HepG2 (cell line): ENCODE results near the gene BMPER. TPM values are rescaled to one million over a fixed set of nuclear protein-coding genes. Genes with fewer than 3 reads are reported as not detected.
A peak's percentile ranks its signal among the peaks of the same experiment; 100 is the strongest.
"Not testable (repeated sequence)": the region's sequence is repeated elsewhere in the genome, so short reads cannot be mapped to it uniquely, and the experiment has no call there.

Source experiments
- ATAC-seq: fragments of 200-7000 bp; cut with Tn5 transposase; 3 replicates; pipeline ENCODE4 v1.9.1; 2020; ENCODE audit warnings: mild to moderate bottlenecking, moderate library complexity
- BruUV-seq: library from RNA; stranded (reverse); fragments of 400-500 nt; replicated peaks from 2 replicates; lab custom pipeline; 2021; lab: Mats Ljungman, UMichigan
- CTCF ChIA-PET: fragments of 300-600 bp; formaldehyde crosslinking; extraction: SDS; loops from one replicate; lab custom pipeline; 2021; ENCODE audit warnings: low total read pairs, inconsistent platforms, low intra/inter-chr PET ratio; lab: Yijun Ruan, JAX
- POLR2A ChIA-PET: fragments of 350-600 bp; sonication (Branson Sonifier 250); formaldehyde crosslinking; loops from one replicate; lab custom pipeline; 2020; ENCODE audit warnings: antibody characterized with exemption, inconsistent platforms; lab: Yijun Ruan, JAX
- DNase-seq: peaks from one replicate; pipeline ENCODE4 v3.0.0-alpha.2; 2015; ENCODE audit warnings: low spot score
- FAIRE-seq: peaks from 3 replicates; lab custom pipeline; 2011; peaks lifted over from hg19 to GRCh38; lab: Jason Lieb, UNC
- H2AFZ ChIP-seq: one replicate; pipeline ENCODE4 v1.6.1; 2011; ENCODE audit warnings: low read length, inconsistent platforms
- H3K27ac ChIP-seq: fragments of 300-600 bp; 3 replicates; pipeline ENCODE4 v1.8.0; 2011; ENCODE audit warnings: mixed run types, mild to moderate bottlenecking, mixed read lengths, low read length, inconsistent platforms; ENCODE audit not compliant: insufficient read depth; ENCODE audit errors: extremely low read length
- H3K27me3 ChIP-seq, 2 experiments: fragments of 200-600 bp in 1 of 2; 2 replicates in 1 of 2; 3 replicates in 1 of 2; pipeline versions ENCODE4 v1.6.0 to v1.8.0; 2011; ENCODE audit warnings: low read length in 2 of 2, mild to moderate bottlenecking in 2 of 2, moderate library complexity in 2 of 2, inconsistent platforms in 1 of 2; ENCODE audit not compliant: insufficient read depth in 2 of 2, control insufficient read depth in 1 of 2
- H3K36me3 ChIP-seq, 2 experiments: fragments of 200-600 bp in 1 of 2; replicated peaks in 1 of 2; 2 replicates in 1 of 2; 3 replicates in 1 of 2; pipeline versions ENCODE4 v1.5.1 to v1.8.0; 2011; ENCODE audit warnings: low read length in 2 of 2, inconsistent platforms in 1 of 2; ENCODE audit not compliant: insufficient read depth in 2 of 2, control insufficient read depth in 1 of 2
- H3K4me1 ChIP-seq: 2 replicates; pipeline ENCODE4 v1.5.1; 2012; ENCODE audit warnings: low read length, inconsistent platforms; ENCODE audit not compliant: insufficient read depth
- H3K4me2 ChIP-seq: 2 replicates; pipeline ENCODE4 v1.6.0; 2011; ENCODE audit warnings: low read depth, low read length, inconsistent platforms
- H3K4me3 ChIP-seq, 3 experiments: fragments of 200-600 bp in 1 of 3; sonication (generic), shearing (Covaris generic) in 1 of 3; replicated peaks in 1 of 3; 2 replicates each; pipeline ENCODE4 v1.5.1; 2011 to 2016; ENCODE audit warnings: low read length in 3 of 3, inconsistent platforms in 2 of 3, low read depth in 2 of 3, mild to moderate bottlenecking in 2 of 3, control low read depth in 1 of 3, mixed read lengths in 1 of 3; ENCODE audit not compliant: insufficient read depth in 1 of 3
- H3K79me2 ChIP-seq: one replicate; pipeline ENCODE4 v1.6.1; 2011; ENCODE audit warnings: low read length, inconsistent platforms; ENCODE audit not compliant: insufficient read depth
- H3K9ac ChIP-seq: 2 replicates; pipeline ENCODE4 v1.6.0; 2011; ENCODE audit warnings: mild to moderate bottlenecking, low read depth, low read length, inconsistent platforms; ENCODE audit not compliant: insufficient read depth
- H3K9me3 ChIP-seq: 2 replicates; pipeline ENCODE4 v1.5.1; 2012; ENCODE audit warnings: mild to moderate bottlenecking, low read length
- H4K20me1 ChIP-seq: 2 replicates; pipeline ENCODE4 v1.6.0; 2011; ENCODE audit warnings: inconsistent platforms, mild to moderate bottlenecking, low read length, moderate library complexity; ENCODE audit not compliant: insufficient read depth
- FOXA1 ChIP-seq, 2 experiments: fragments of 450-650 bp in 1 of 2; sonication (generic) in 1 of 2; formaldehyde crosslinking in 1 of 2; IDR thresholded peaks; 2 replicates each; pipeline versions ENCODE4 v1.4.0 to v1.6.1; 2016 to 2020; ENCODE audit warnings: missing genetic modification reagents in 1 of 2
- FOXA3 ChIP-seq: IDR thresholded peaks from 2 replicates; pipeline ENCODE4 v1.6.1; 2016; ENCODE audit warnings: missing genetic modification reagents, missing compliant biosample characterization
- HOXA3 ChIP-seq: sonication (generic); formaldehyde crosslinking; IDR thresholded peaks from 2 replicates; pipeline ENCODE4 v1.5.0; 2020; ENCODE audit warnings: missing genetic modification reagents
- NR2C2 ChIP-seq: sonication (generic); formaldehyde crosslinking; IDR thresholded peaks from 2 replicates; pipeline ENCODE4 v1.4.0; 2020; ENCODE audit warnings: missing genetic modification reagents, mild to moderate bottlenecking, moderate library complexity, borderline replicate concordance
- ZNF281 ChIP-seq: sonication (generic); formaldehyde crosslinking; IDR thresholded peaks from 2 replicates; pipeline ENCODE4 v1.4.0; 2020; ENCODE audit warnings: missing genetic modification reagents, borderline replicate concordance
- ZNF574 ChIP-seq: sonication (generic); formaldehyde crosslinking; IDR thresholded peaks from 2 replicates; pipeline ENCODE4 v1.4.0; 2020; ENCODE audit warnings: missing genetic modification reagents
- WGBS: methylation state at CpG from one replicate; pipeline ENCODE4 v1.1.6; 2017; ENCODE audit warnings: low lambda C conversion rate; 5-methylcytosine and 5-hydroxymethylcytosine counted together
- in situ Hi-C: cut with HindIII; loops from 2 replicates; pipeline ENCODE4 v1.10.0; 2017; ENCODE audit warnings: low pct_unique_long_range_greater_than_20kb; ENCODE audit not compliant: extremely low pct_ligation_motif_present
- intact Hi-C: fragments of 100-400 bp; cut with micrococcal nuclease; formaldehyde crosslinking; loops from one replicate; pipeline ENCODE4 v1.10.0; 2022; ENCODE audit not compliant: unreplicated experiment
- polyA plus RNA-seq, 8 experiments: library from polyadenylated mRNA; depleted of rRNA in 3 of 8; stranded (reverse) in 7 of 8; unstranded in 1 of 8; fragments of >200 nt; fragmentation: Illumina TruSeq in 4 of 8; extraction: Trizol in 4 of 8; gene quantifications; 2 replicates each; pipeline versions ENCODE4 v1.2.1 to v1.2.3, GENCODE V29; 2011 to 2016; ENCODE audit warnings: low read depth in 4 of 8, missing spikeins in 1 of 8, mixed read lengths in 1 of 8; ENCODE audit not compliant: insufficient read depth in 1 of 8
- total RNA-seq, 5 experiments: library from RNA; depleted of rRNA; stranded (reverse); fragments of >200 nt; fragmentation: Illumina TruSeq; extraction: Trizol; gene quantifications; 2 replicates each; pipeline ENCODE4 v1.2.3, GENCODE V29; 2016; ENCODE audit warnings: low read depth in 1 of 5
- TF ChIP-seq, protein P1 (sequence below): sonication (generic); formaldehyde crosslinking; IDR thresholded peaks from 2 replicates; pipeline ENCODE4 v1.4.0; 2020; ENCODE audit warnings: missing genetic modification reagents

BMPER gene
- total and polyA plus RNA-seq, 2 of the 13 experiments (the other 11 are each of a cell fraction or from before 2014, with no cell fraction given), result not detected

- no peak for TF ChIP-seq ZNF574 (CRISPR knock-in tag)
These were observed 262.7 kb downstream of the BMPER start (continued) for GRCh38 chr7:34168013-34168412.

DNA sequence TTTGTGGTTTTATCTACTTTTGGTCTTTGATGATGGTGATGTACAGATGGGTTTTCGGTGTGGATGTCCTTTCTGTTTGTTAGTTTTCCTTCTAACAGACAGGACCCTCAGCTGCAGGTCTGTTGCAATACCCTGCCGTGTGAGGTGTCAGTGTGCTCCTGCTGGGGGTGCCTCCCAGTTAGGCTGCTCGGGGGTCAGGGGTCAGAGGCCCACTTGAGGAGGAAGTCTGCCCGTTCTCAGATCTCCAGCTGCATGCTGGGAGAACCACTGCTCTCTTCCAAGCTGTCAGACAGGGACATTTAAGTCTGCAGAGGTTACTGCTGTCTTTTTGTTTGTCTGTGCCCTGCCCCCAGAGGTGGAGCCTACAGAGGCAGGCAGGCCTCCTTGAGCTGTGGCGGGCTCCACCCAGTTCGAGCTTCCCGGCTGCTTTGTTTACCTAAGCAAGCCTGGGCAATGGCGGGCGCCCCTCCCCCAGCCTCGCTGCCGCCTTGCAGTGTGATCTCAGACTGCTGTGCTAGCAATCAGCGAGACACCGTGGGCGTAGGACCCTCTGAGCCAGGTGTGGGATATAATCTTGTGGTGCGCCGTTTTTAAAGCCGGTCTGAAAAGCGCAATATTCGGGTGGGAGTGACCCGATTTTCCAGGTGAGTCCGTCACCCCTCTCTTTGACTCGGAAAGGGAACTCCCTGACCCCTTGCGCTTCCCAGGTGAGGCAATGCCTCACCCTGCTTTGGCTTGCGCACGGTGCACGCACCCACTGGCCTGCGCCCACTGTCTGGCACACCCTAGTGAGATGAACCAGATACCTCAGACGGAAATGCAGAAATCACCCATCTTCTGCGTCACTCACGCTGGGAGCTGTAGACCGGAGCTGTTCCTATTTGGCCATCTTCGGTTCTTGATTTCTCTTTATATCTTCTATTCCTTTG, 269.6 kb downstream of the BMPER start:
- H3K4me2 ChIP-seq; in situ Hi-C loops; ATAC-seq; H2AFZ ChIP-seq; CTCF ChIA-PET; H3K27me3 ChIP-seq; H3K9ac ChIP-seq; DNase-seq; H3K9me3 ChIP-seq; FAIRE-seq; H3K27ac ChIP-seq; H3K36me3 ChIP-seq; H3K4me3 ChIP-seq; BruUV-seq; H3K79me2 ChIP-seq; intact Hi-C loops; H4K20me1 ChIP-seq; H3K4me1 ChIP-seq; POLR2A ChIA-PET; TF ChIP-seq FOXA1 (IDR thresholded peaks at IDR 0.05): not testable (repeated sequence)
- TF ChIP-seq NR2C2 (CRISPR knock-in tag) (peak; percentile 54), FOXA3 (peak; percentile 46; the same call in 1 of the 2 replicates), FOXA1 (CRISPR knock-in tag; IDR thresholded peaks at IDR 0.05) (peak; percentile 59), ZNF281 (CRISPR knock-in tag) (peak; percentile 42; the same call in 1 of the 2 replicates), HOXA3 (CRISPR knock-in tag) (0 out of 2 replicates have a peak, but pooled peaks have one; percentile 14)
- TF ChIP-seq, protein P1, sequence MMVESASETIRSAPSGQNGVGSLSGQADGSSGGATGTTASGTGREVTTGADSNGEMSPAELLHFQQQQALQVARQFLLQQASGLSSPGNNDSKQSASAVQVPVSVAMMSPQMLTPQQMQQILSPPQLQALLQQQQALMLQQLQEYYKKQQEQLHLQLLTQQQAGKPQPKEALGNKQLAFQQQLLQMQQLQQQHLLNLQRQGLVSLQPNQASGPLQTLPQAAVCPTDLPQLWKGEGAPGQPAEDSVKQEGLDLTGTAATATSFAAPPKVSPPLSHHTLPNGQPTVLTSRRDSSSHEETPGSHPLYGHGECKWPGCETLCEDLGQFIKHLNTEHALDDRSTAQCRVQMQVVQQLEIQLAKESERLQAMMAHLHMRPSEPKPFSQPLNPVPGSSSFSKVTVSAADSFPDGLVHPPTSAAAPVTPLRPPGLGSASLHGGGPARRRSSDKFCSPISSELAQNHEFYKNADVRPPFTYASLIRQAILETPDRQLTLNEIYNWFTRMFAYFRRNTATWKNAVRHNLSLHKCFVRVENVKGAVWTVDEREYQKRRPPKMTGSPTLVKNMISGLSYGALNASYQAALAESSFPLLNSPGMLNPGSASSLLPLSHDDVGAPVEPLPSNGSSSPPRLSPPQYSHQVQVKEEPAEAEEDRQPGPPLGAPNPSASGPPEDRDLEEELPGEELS (CRISPR knock-in tag), result 0 out of 2 replicates have a peak, but pooled peaks have one; percentile 10
- WGBS, result 78% methylated on average over 18 of the region's 32 CpGs
